Nephron progenitor cell (in vitro differentiated cells): ENCODE data around the gene INTS3.

Experiments used
- DNase-seq: peaks from one replicate; pipeline ENCODE4 v3.0.0; 2021
- H3K27ac Mint-ChIP-seq: 2 replicates; pipeline ENCODE4 v1.8.0; 2021; ENCODE audit warnings: mild to moderate bottlenecking, moderate library complexity, mixed read lengths
- H3K27me3 Mint-ChIP-seq: 2 replicates; pipeline ENCODE4 v1.8.0; 2021; ENCODE audit warnings: mild to moderate bottlenecking, low read depth, mixed read lengths; ENCODE audit not compliant: poor library complexity
- H3K36me3 Mint-ChIP-seq: 2 replicates; pipeline ENCODE4 v1.8.0; 2021; ENCODE audit warnings: low read depth, mixed read lengths
- H3K4me1 Mint-ChIP-seq: 2 replicates; pipeline ENCODE4 v1.8.0; 2021; ENCODE audit warnings: mixed read lengths
- H3K4me3 Mint-ChIP-seq: 2 replicates; pipeline ENCODE4 v1.8.0; 2021; ENCODE audit warnings: mild to moderate bottlenecking, moderate library complexity, mixed read lengths
- H3K9me3 Mint-ChIP-seq: 2 replicates; pipeline ENCODE4 v1.8.0; 2021; ENCODE audit warnings: mild to moderate bottlenecking, moderate library complexity, mixed read lengths
- CTCF ChIP-seq: fragments of 200-600 bp; sonication (generic); IDR thresholded peaks from 2 replicates; pipeline ENCODE4 v1.5.0; 2021; ENCODE audit warnings: antibody characterized with exemption

The INTS3 gene

GRCh38 chr1:153735090-153735420, 7.2 kb downstream of the INTS3 start:
- peaks cover 51% of the 10 kb centered on the region for H3K36me3 Mint-ChIP-seq
- H3K4me1 Mint-ChIP-seq: peaks cover 34% of the 10 kb centered on the region
- TF ChIP-seq CTCF: no peak
- H3K27ac Mint-ChIP-seq: peak overlapping the region; percentile 97
- H3K4me3 Mint-ChIP-seq: no peak overlapping the region
- H3K9me3 Mint-ChIP-seq: no peaks in the 10 kb centered on the region
- H3K27me3 Mint-ChIP-seq: no peaks in the 10 kb centered on the region
- DNase-seq: no peak

GRCh38 chr1:153741986-153742385, 14.1 kb downstream of the INTS3 start:
- H3K4me3 Mint-ChIP-seq: no peak overlapping the region
- peak overlapping the region; percentile 88 for H3K27ac Mint-ChIP-seq
- H3K9me3 Mint-ChIP-seq: no peaks in the 10 kb centered on the region
- peaks cover 16% of the 10 kb centered on the region for H3K4me1 Mint-ChIP-seq
- DNase-seq: no peak
- no peaks in the 10 kb centered on the region for H3K27me3 Mint-ChIP-seq
- H3K36me3 Mint-ChIP-seq: peaks cover 68% of the 10 kb centered on the region
- TF ChIP-seq CTCF: no peak

- peaks cover 66% of the 10 kb centered on the region for H3K36me3 Mint-ChIP-seq
- no peak overlapping the region for H3K4me3 Mint-ChIP-seq
- no peaks in the 10 kb centered on the region for H3K9me3 Mint-ChIP-seq
- no peaks in the 10 kb centered on the region for H3K27me3 Mint-ChIP-seq
- H3K4me1 Mint-ChIP-seq: peaks cover 16% of the 10 kb centered on the region
- no peak for TF ChIP-seq CTCF
- no peak for DNase-seq
- no peak overlapping the region for H3K27ac Mint-ChIP-seq
Observed at GRCh38 chr1:153742411-153743142, 14.7 kb downstream of the INTS3 start.

- Mint-ChIP-seq H3K4me3 (no peak overlapping the region), H3K36me3 (peaks cover 72% of the 10 kb centered on the region), H3K9me3 (no peaks in the 10 kb centered on the region), H3K27me3 (no peaks in the 10 kb centered on the region), H3K27ac (peak overlapping the region; percentile 78), H3K4me1 (peaks cover 23% of the 10 kb centered on the region)
- TF ChIP-seq CTCF: no peak
- DNase-seq: no peak
Observed at GRCh38 chr1:153745417-153745816, 17.6 kb downstream of the INTS3 start.

GRCh38 chr1:153746174-153746573, 18.3 kb downstream of the INTS3 start:
- Mint-ChIP-seq H3K4me3 (no peak overlapping the region), H3K4me1 (peaks cover 21% of the 10 kb centered on the region), H3K9me3 (no peaks in the 10 kb centered on the region), H3K27me3 (no peaks in the 10 kb centered on the region), H3K27ac (no peak overlapping the region), H3K36me3 (peaks cover 72% of the 10 kb centered on the region)
- no peak for DNase-seq
- no peak for TF ChIP-seq CTCF

- Mint-ChIP-seq H3K27ac (no peak overlapping the region), H3K4me3 (no peak overlapping the region), H3K4me1 (peaks cover 7% of the 10 kb centered on the region), H3K36me3 (peaks cover 68% of the 10 kb centered on the region), H3K9me3 (no peaks in the 10 kb centered on the region), H3K27me3 (no peaks in the 10 kb centered on the region)
- TF ChIP-seq CTCF: no peak
- no peak for DNase-seq
Observed at GRCh38 chr1:153748903-153749302, 21.1 kb downstream of the INTS3 start.
